MM.1S (cell line): ENCODE measurements around the gene OR8D1.

Experiments
- EZH2phosphoT487 ChIP-seq: fragments of 300-600 bp; sonication (generic); IDR thresholded peaks from 2 replicates; pipeline ENCODE4 v1.6.1; 2018; ENCODE audit warnings: antibody characterized with exemption, low read length
- TF ChIP-seq, protein P1 (sequence below): fragments of 300-600 bp; sonication (generic); IDR thresholded peaks from 2 replicates; pipeline ENCODE4 v1.5.1; 2016; ENCODE audit warnings: antibody characterized with exemption, low read length, mixed read lengths

DNA sequence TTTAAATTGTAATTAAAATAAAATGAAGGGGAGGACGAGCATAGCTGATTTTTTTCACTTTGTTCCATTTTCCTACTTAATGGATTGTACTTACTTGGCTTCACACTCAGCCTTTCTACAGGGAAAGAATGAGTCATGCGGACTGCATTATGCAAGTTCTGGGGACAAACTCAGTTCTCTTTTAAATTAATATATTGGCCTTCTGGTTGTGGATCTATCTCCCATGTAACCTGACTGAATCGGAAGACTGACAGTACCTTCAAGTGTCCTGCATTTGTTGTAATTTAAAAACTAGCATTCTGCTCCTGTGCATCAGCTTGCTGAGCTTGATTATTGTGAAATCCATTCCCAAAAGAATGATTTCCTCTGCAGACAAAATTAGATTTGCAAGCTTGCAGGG is 12.2 kb downstream of the OR8D1 start:
- TF ChIP-seq, protein P1, sequence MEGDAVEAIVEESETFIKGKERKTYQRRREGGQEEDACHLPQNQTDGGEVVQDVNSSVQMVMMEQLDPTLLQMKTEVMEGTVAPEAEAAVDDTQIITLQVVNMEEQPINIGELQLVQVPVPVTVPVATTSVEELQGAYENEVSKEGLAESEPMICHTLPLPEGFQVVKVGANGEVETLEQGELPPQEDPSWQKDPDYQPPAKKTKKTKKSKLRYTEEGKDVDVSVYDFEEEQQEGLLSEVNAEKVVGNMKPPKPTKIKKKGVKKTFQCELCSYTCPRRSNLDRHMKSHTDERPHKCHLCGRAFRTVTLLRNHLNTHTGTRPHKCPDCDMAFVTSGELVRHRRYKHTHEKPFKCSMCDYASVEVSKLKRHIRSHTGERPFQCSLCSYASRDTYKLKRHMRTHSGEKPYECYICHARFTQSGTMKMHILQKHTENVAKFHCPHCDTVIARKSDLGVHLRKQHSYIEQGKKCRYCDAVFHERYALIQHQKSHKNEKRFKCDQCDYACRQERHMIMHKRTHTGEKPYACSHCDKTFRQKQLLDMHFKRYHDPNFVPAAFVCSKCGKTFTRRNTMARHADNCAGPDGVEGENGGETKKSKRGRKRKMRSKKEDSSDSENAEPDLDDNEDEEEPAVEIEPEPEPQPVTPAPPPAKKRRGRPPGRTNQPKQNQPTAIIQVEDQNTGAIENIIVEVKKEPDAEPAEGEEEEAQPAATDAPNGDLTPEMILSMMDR = no peak
- no peak for TF ChIP-seq EZH2phosphoT487
